Hematopoietic multipotent progenitor cell treated with erythropoietin and hydrocortisone succinate and interleukin-3 and kit ligand, for 4 days (in vitro differentiated cells): ENCODE data around the gene TRIM17.

ENCODE experiments used
- DNase-seq: peaks from one replicate; pipeline ENCODE4 v3.0.0-alpha.2; 2015

The TRIM17 gene

DNA sequence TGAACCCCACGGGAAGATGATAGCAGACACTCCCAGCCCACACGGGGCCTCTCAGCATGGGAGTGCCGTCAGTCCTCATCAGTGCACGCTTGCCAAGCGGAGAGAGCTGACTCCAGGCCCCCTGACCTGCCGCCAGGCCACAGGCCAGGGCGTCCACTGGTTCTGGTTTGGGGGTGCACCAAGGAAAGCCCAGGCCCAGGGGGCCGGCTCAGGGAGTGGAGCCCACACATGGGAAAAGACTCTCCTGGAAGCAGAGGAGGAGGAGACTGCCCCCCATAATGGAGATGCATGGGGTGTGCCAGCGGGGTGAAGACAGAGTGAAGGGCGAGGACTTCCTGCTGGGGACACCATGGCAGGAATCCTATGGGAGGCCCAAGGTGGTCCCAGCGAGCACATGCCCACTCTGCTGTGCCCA is 16.4 kb downstream of the TRIM17 start:
- DNase-seq = no peak

- DNase-seq = no peak
Measured at GRCh38 chr1:228399531-228400236, 17.0 kb downstream of the TRIM17 start.

DNA sequence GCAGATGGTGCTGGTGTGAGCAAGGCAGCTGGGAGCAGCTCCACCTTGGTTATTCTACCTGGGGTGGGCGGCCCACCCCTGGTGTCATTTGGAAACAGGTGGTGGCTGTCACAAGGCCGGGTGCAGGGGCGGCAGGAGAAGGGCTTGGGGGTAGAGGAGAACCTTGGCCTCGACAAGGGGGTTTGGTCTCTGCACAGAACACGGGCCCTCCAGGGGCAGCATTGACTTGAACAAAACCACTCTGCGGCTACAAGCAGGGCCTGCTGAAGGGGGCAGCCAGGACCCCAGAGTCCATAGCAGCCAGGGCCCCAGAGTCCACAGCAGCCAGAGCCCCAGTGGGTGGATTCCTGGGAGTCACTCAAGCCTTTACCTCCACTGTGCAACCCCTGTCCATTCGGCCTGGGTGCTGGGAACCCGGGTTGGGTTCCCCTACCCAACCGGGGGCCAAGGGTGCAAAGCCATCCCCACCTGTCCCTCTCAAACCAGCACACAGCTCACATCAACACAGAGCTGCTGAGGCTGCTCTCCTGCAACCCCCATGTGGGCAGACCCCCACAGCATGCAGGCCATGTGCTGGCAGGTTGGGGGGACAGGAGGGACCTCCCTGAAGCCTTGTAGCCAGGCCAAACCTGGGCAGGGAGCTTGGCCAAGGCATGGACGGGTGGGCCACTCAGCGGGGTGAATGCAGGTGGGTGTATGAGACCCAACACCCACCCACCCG is 17.8 kb downstream of the TRIM17 start:
- no peak for DNase-seq

DNA sequence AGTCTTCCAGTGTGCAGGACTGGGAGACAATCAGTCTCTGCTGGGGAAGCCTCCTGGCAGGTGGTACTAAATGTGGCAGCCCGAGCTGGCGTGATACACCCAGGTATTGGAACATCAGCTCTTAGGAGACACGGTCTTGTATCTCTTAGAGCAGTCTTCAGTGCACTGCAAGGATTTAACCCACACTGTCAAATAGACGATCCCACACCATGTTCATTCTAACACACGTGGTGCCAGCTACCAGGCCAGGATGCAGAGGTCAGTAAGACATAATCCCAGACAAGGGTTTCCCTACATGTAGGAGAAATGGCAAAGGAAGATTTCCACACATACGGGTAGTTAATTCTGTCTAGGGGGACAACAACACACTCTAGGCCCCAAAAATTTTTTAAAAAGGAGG is 18.7 kb downstream of the TRIM17 start:
- DNase-seq = no peak

DNA sequence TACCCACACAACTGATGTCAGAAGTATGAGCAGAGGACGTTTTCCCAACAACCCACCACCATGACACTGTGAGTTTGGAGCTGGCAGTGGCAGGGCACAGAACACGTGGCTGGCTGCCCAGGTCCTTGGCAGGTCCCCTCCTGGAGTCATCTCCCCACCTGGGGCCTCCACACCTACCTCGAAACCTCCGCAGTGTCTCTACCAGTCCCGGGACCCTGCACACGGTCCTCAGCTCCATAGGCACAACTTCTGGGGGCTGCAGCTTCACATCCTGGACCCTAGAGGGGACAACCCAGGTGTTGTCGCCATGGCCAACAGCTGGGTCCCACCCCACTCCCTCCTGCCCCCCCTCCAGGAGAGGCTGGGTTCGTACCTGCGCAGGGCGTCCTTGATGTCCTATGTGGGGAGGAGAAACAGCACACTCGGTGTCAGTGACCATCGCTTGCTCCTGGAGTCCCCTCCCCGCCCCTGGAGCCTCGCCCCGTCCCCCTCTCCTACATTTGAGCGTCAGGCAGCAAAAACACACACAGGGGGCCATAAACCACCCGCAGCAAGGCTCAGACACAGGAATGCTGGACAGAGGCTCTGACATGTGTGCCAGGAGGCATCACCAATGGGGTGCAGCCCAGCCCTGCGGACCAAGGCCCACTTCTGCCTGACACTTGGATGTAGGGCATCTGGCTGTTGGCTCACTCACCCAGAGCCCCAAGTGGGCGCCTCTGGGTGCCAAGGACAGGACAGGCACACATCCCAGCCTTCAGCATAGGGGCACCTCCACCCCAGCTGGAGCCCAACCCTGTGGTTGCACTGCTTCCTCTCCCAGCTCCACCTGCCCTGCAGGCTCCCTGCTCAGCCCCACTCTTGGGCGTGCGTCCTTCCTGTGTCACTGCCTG is 19.6 kb downstream of the TRIM17 start:
- no peak for DNase-seq

DNA sequence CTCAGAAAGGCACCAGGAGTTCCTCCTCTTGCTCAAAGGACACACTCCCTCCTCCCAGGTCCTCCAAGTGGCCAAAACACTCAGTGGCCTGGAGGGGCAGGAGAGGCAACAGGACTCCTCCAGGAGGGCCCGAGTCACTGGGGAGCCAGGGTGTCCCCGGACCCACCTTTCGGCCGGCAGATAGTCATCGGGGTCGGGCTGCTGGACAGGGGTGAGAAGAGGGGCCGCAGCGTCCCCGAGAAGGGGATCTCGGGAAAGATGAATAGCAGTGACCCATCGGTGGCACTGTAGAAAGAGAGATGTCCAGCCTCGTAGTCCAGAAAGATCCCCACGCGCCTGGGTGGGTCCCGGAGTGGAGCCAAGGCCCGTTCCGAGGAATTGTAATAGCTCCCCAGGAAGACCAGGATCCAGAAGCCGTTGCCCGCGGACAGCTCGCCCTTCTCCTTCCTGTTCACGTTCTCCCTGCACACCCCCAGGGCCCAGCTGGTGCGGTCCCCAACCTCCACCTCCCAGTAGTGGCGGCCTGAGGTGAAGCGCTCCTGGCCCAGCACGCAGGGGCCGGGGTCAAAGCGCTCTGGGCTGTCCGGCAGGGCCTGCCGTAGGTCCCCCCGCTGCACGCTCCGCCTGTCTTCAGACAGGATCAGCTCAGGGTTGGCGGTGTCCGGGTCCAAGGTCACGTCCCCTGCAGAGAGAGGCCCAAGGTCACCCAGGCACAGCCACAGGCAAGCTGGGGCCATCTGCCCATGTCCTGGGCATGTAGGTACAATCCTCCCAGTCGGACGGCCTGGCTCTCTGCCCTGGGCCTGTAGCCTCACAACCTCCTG is 21.9 kb downstream of the TRIM17 start:
- no peak for DNase-seq

GRCh38 chr1:228393811-228394570 is 22.7 kb downstream of the TRIM17 start:
- no peak for DNase-seq

GRCh38 chr1:228393268-228393701 is 23.4 kb downstream of the TRIM17 start:
- DNase-seq = peak; percentile 68

- no peak for DNase-seq
Measured at GRCh38 chr1:228392111-228392936, 24.3 kb downstream of the TRIM17 start.

DNA sequence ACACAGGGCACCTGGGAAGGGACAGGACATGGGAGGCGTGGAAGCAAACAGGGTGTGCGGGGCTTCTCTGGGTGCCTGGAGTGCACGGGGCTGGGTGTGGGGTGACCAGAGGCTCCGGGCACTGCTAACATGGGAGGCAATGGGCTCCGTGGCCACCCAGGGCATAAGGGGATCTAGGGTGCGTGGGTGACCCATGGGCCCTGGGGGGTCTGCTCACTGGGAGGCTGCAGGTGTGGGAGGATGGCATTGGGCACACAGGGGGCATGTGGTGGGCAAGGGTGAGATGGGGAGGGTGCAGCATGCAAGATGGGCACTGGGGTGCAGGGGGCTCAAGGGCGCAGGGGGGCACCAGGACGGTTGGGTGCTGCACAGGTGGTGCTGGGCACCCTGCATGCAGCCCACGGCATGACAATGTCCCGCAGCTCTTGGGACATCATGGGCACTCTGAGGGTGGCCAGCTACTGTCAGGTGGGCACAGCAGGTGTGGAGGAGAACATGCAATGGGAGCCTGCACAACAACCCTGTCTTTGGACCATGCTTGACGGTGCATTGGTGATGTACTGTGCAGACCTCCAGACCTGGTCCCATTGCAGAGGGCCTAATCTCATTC is 25.1 kb downstream of the TRIM17 start:
- no peak for DNase-seq

DNA sequence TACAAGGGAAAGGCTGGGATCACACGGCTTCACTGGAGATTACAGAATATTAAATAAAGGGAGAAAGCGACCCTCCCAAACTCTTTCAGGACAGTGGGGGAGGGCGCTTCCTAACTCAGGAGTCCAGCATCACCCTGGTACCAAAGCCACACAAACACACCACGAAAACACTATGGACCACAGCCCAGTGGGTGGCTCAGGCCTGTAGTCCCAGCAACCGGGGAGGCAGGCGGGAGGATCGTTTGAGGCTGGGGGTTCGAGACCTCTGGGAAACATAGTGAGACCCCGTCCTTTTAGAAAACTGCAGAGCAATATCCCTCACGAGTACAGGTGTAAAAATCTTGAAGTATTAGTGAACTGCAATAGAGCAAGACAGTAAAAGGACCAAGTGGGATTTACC is 26.0 kb downstream of the TRIM17 start:
- DNase-seq = no peak

DNA sequence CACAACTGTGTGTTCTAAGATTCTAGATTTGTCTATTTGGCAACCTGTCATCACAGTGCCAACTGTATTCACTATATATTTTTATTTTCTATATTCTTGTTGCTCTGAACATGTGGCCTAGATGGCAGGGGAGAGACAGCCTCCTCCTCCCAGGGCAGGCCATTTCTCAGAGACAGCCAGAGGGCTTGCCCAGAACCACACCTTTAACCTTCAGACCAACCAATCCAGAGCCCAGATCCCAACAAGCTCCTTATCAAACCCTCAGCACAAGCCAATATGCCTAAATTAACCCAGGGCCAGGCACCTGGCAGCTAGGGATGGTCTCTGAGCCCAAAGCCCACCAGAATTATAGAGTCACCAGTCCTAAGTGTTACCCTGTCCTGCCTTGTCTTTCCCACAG is 29.3 kb downstream of the TRIM17 start:
- DNase-seq = no peak

GRCh38 chr1:228385232-228385631 is 31.4 kb downstream of the TRIM17 start:
- no peak for DNase-seq

DNA sequence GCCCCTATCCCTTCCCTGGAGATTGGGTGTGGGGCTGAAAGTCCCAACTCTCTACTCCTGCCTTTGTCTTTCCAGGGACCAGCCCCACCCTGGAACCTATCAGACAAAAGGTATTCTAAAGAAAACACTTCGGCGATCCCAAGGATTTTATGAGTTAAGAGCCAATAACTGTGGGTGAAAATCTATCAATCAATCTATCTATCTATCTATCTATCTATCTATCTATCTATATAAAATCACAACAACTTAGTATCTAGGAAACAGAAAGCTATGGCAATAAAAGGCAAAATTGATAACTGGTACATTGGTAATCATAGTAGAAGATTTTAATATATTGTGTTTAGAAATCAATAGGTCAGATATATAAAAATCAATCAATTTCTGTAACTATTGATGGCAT is 32.9 kb downstream of the TRIM17 start:
- no peak for DNase-seq

DNA sequence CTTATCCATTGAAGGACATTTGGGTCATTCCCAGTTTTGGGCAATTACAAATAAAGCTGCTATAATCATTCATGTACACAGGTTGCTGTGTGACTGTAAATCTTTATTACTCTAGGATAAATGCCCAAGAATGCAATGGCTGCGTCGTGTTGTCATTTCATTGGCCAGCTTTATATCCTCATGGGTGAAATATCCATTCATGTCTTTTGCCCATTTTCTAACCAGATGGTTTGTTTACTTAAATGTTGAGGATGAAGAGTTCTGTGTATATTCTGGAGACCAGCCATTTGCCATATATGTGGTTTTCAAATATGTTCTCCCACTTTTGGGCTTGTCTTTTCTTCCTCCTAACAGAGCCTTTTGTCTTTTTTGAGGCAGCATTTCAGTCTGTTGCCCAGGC is 35.3 kb downstream of the TRIM17 start:
- DNase-seq = no peak

- no peak for DNase-seq
Measured at GRCh38 chr1:228379666-228380065, 37.0 kb downstream of the TRIM17 start.

DNA sequence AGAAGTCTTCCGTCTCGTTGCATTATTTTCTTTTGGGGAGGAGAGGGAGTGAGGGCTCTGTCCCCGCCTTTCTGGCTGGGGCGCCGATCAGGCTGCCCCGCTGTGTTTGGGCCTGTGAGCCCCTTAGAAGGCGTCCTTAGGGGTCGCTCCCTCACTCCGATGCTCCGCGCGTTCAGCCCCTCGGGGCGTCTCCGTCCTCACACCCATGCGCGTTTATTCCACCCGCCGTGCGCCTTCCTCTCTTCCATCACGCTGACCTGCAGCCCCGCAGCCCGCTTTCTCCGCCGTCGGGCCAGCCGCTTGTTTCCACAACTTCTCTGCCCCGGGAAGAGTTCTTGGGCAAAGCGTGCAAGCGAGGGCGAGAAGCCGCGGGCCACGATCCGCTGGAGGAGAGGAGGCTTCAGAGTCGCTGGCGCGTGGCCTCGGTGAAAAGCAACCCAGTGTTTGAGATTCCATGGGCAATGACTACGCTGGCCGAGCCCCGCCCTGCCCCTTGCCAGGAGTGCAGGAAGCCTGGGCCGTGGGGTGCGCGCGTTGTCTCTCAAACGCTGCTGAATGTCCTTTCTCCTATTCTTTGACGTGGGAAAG is 37.7 kb downstream of the TRIM17 start:
- DNase-seq = peak; percentile 38

- peak; percentile 75 for DNase-seq
Measured at GRCh38 chr1:228378090-228378872, 38.4 kb downstream of the TRIM17 start.

- no peak for DNase-seq
Measured at GRCh38 chr1:228377664-228378089, 39.0 kb downstream of the TRIM17 start.
